Measurements from ENCODE around the gene EMC9. TPM values are rescaled to one million over a fixed set of nuclear protein-coding genes. Genes with fewer than 3 reads are reported as not detected.

The EMC9 gene
- total RNA-seq, 6 donors from 2014 or later = 8.6 to 13.8 (median 12.0) TPM

DNA sequence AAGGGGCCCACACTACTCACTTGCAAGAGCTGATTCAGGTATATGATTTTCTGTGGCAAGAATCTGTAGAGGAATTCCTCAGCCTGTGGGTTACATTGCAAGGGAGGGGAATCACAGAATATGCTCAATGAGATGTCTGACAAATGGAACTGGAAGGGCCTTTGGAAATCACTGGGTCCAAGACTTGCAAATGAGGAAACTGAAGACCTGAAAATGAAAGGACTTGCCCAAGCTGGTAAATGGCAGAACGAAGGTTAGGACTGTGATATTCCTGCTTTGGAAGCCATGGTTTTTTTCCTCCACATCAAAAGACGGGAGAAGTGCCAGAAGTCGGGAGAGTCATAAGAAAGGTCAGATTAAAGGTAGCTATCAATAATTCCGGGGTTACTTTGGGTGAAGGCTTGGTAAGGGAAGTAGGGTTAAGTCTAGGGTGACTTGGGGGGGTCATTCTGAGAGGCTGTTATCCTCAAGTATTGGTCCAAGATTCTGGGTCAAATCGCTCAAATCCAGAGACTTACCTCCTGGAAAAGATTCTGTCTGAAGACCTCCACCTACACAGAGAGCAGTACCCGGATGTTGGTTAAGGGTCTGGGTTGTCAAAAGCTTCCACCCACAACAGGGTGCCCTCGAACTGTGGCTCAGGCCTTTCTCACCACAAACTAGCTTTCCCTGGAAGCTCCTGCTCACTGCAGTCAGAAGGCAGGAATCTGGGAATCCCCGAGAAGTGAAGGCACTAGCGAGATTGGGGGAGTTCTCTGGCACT lies 4.5 kb upstream of the EMC9 start:
- TF ChIP-seq, protein P1, sequence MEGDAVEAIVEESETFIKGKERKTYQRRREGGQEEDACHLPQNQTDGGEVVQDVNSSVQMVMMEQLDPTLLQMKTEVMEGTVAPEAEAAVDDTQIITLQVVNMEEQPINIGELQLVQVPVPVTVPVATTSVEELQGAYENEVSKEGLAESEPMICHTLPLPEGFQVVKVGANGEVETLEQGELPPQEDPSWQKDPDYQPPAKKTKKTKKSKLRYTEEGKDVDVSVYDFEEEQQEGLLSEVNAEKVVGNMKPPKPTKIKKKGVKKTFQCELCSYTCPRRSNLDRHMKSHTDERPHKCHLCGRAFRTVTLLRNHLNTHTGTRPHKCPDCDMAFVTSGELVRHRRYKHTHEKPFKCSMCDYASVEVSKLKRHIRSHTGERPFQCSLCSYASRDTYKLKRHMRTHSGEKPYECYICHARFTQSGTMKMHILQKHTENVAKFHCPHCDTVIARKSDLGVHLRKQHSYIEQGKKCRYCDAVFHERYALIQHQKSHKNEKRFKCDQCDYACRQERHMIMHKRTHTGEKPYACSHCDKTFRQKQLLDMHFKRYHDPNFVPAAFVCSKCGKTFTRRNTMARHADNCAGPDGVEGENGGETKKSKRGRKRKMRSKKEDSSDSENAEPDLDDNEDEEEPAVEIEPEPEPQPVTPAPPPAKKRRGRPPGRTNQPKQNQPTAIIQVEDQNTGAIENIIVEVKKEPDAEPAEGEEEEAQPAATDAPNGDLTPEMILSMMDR (IDR thresholded peaks at IDR 0.05) = no peak
- no peak for TF ChIP-seq EP300 (IDR thresholded peaks at IDR 0.05)
- TF ChIP-seq POLR2AphosphoS5 (IDR thresholded peaks at IDR 0.05) = no peak
- TF ChIP-seq POLR2A (IDR thresholded peaks at IDR 0.05) = no peak
- Histone ChIP-seq H3K4me3 (peak overlapping the region; percentile 43 to 99 (median 93)), H3K9me3 (no peaks in the 10 kb centered on the region), H3K4me1 (peaks cover 26 to 47% (median 29%) of the 10 kb centered on the region in 4 donors), H3K27ac (peak overlapping the region; percentile 87 to 96 (median 92)), H3K27me3 (no peaks in the 10 kb centered on the region), H3K36me3 (peaks cover 21 to 32% (median 25%) of the 10 kb centered on the region in 4 donors)
- DNase-seq = no peak
- WGBS, 2 donors = 7 to 11% methylated on average over 7 to 9 of the region's 9 CpGs
- ATAC-seq (ENCODE audit: low FRiP score in 2 of 2) = no peak

DNA sequence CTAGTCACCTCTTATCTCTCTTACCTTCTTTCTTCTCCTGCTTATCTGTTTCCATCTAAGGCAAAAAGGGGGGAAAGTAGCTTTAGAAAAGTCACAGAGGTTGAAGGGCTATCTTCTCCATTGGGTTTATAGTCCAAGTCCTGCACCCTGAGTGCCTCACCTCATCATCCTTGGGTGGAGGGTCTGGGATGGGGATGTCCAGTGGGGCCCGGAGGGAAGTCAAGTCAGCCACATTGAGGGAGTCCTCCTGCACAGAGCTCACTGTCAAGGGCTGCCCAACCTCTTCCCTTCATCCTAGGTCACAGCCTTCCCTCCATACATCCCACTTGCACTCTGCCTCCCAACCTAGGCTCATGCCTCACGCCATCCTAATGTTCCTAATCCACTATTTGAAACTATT lies 3.8 kb upstream of the EMC9 start:
- TF ChIP-seq POLR2A (IDR thresholded peaks at IDR 0.05) = no peak
- H3K27ac ChIP-seq = peak overlapping the region; percentile 87 to 96 (median 92)
- peaks cover 28 to 53% (median 35%) of the 10 kb centered on the region in 4 donors for H3K4me1 ChIP-seq
- H3K27me3 ChIP-seq = no peaks in the 10 kb centered on the region
- H3K4me3 ChIP-seq = peak overlapping the region in 1 of 4 donors; percentile 92
- WGBS, 2 donors = 94 to 100% methylated on average over 2 of the region's 2 CpGs
- no peak for DNase-seq
- H3K9me3 ChIP-seq = no peaks in the 10 kb centered on the region
- no peak for ATAC-seq (ENCODE audit: low FRiP score in 2 of 2)
- H3K36me3 ChIP-seq = peaks cover 14 to 25% (median 19%) of the 10 kb centered on the region in 4 donors

DNA sequence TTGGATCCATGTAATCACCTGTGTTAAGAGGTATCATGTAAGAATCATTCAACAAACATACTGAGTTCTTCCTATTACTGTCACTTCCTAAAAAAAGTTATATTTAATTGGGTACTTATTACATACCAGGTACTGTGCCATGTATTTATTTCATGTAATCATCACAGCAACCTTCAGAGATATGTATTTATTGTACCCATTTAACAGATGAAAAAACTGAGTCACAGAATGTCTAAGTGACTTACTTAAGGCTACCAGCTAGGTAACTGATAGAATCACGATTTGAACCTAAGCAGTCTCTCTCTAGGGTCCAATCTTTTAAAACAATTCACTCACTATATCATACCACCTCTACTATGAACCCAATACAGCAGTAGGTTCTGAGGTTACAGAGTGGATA lies 3.1 kb upstream of the EMC9 start:
- no peak for DNase-seq
- no peaks in the 10 kb centered on the region for H3K9me3 ChIP-seq
- peaks cover 8 to 20% (median 13%) of the 10 kb centered on the region in 4 donors for H3K36me3 ChIP-seq
- ATAC-seq (ENCODE audit: low FRiP score in 2 of 2) = no peak
- 88 to 100% methylated on average over 1 of the region's 1 CpG for WGBS, 2 donors
- peaks cover 35 to 55% (median 41%) of the 10 kb centered on the region in 4 donors for H3K4me1 ChIP-seq
- H3K27me3 ChIP-seq = no peaks in the 10 kb centered on the region
- no peak overlapping the region for H3K4me3 ChIP-seq
- H3K27ac ChIP-seq = peak overlapping the region in 1 of 4 donors; percentile 95
- TF ChIP-seq, protein P1 (IDR thresholded peaks at IDR 0.05) = no peak
- TF ChIP-seq POLR2A (IDR thresholded peaks at IDR 0.05) = no peak
- no peak for TF ChIP-seq EP300 (IDR thresholded peaks at IDR 0.05)
- TF ChIP-seq POLR2AphosphoS5 (IDR thresholded peaks at IDR 0.05) = no peak

DNA sequence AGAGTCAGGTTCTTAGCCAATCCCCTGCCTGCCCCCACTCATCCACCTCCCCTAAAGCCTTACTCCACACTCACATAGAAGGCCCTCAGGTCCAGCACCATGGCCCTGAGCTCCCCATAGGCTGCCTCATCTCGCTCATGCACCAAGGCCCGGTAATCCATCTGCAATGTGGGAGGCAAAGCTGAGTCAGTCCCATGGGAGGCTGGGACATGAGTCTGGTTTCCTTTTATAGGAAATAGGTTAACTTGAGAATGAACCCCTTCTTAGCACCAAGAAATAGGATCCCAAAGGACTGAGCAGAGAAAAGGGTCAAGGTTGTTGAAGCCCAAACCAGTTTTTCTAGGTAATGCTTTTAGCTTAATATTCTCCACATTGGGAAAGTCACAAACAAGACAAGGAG lies 2.1 kb upstream of the EMC9 start:
- WGBS, 2 donors = 93 to 95% methylated on average over 2 of the region's 2 CpGs
- Histone ChIP-seq H3K4me1 (peaks cover 33 to 50% (median 41%) of the 10 kb centered on the region in 4 donors), H3K27me3 (no peaks in the 10 kb centered on the region), H3K27ac (peak overlapping the region in 1 of 4 donors; percentile 11), H3K4me3 (no peak overlapping the region), H3K9me3 (no peaks in the 10 kb centered on the region), H3K36me3 (peaks cover 0 to 20% (median 17%) of the 10 kb centered on the region in 4 donors)
- ATAC-seq (ENCODE audit: low FRiP score in 2 of 2) (no peak), DNase-seq (no peak)
- TF ChIP-seq POLR2A (IDR thresholded peaks at IDR 0.05) (no peak), EP300 (IDR thresholded peaks at IDR 0.05) (no peak), POLR2AphosphoS5 (IDR thresholded peaks at IDR 0.05) (no peak)
- TF ChIP-seq, protein P1 (IDR thresholded peaks at IDR 0.05) = no peak

DNA sequence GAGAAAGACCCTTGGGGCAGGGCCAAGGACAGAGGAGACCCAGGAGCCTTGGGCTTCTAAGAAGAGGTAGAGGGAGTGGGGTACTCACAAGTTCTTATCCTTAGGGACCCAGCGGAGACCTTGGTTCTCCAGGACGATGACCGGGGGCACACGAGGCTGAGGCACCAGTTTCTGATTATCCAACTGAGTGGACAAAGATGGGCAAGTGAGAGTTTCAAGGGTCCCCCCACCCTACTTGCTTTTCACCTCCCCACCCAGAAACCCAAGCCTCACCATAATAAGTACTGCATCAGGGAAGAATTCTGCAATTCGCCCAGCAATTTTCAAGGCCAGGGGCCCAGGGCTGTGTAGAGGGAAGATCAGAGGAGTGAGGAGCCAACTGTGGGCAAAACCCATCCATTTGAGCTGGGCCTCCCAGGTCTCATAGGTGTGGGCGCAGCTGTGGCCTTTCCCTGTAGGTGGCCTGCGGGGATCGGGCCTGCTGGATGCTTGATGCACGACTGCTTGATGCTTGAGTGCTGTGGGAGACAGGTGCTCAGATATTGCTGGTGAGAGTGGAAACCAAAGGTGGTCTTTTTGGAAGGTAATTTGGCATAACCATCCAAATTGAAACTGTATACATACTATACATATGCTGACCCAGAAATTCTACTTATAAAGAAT lies 2.0 kb downstream of the EMC9 start:
- TF ChIP-seq POLR2AphosphoS5 (IDR thresholded peaks at IDR 0.05) (no peak), EP300 (IDR thresholded peaks at IDR 0.05) (no peak), POLR2A (IDR thresholded peaks at IDR 0.05) (no peak)
- TF ChIP-seq, protein P1 (IDR thresholded peaks at IDR 0.05) = no peak
- Histone ChIP-seq H3K4me1 (peaks cover 30 to 55% (median 39%) of the 10 kb centered on the region in 4 donors), H3K27ac (peak overlapping the region in 2 of 4 donors; percentile 8 to 92), H3K27me3 (no peaks in the 10 kb centered on the region), H3K36me3 (peaks cover 4 to 32% (median 28%) of the 10 kb centered on the region in 4 donors), H3K4me3 (peak overlapping the region in 1 of 4 donors; percentile 90), H3K9me3 (no peaks in the 10 kb centered on the region)
- no peak for ATAC-seq (ENCODE audit: low FRiP score in 2 of 2)
- 82 to 89% methylated on average over 8 to 9 of the region's 9 CpGs for WGBS, 2 donors
- DNase-seq = no peak

All from upper lobe of left lung (tissue), 6 donors.